CD4-positive, alpha-beta T cell treated with Interferon gamma for 1 hour (primary cell): Measurements from ENCODE around the gene WDR90.

Experiments
- DNase-seq: peaks from one replicate; pipeline ENCODE4 v3.0.0-alpha.2; 2020

Gene WDR90

GRCh38 chr16:710500-711075, 61.4 kb downstream of the WDR90 start:
- DNase-seq = no peak

GRCh38 chr16:711084-711483, 61.9 kb downstream of the WDR90 start:
- DNase-seq = no peak

- peak; percentile 75 for DNase-seq
These were observed 62.6 kb downstream of the WDR90 start for GRCh38 chr16:711548-712320.

GRCh38 chr16:712740-713250, 63.6 kb downstream of the WDR90 start:
- peak; percentile 31 for DNase-seq

- no peak for DNase-seq
These were observed 64.9 kb downstream of the WDR90 start for GRCh38 chr16:714079-714478.

GRCh38 chr16:714558-715476, 65.7 kb downstream of the WDR90 start, which contains the start of gene METRN:
Gene METRN, plus strand, starts transcription at chr16:715118. Its CDS starts 172 bp downstream, at chr16:715290.
- DNase-seq = peak; percentile 84

GRCh38 chr16:715477-716199, 66.5 kb downstream of the WDR90 start:
- no peak for DNase-seq

GRCh38 chr16:716200-716568, 67.0 kb downstream of the WDR90 start:
- DNase-seq = no peak

- DNase-seq = no peak
These were observed 67.7 kb downstream of the WDR90 start for GRCh38 chr16:716768-717325.
